HepG2 (cell line): ENCODE data around the gene ARHGAP9. TPM values are rescaled to one million over a fixed set of nuclear protein-coding genes. Genes with fewer than 3 reads are reported as not detected.

Experiments
- ERF ChIP-seq: IDR thresholded peaks from 2 replicates; pipeline ENCODE4 v1.6.1; 2018; ENCODE audit warnings: missing biosample characterization, missing genetic modification reagents
- HIVEP1 ChIP-seq: sonication (generic); formaldehyde crosslinking; IDR thresholded peaks from 2 replicates; pipeline ENCODE4 v1.4.0; 2020; ENCODE audit warnings: mild to moderate bottlenecking, missing genetic modification reagents
- IRF2 ChIP-seq: IDR thresholded peaks from 2 replicates; pipeline ENCODE4 v1.6.1; 2018; ENCODE audit warnings: missing genetic modification reagents, missing compliant biosample characterization
- KMT2B ChIP-seq: IDR thresholded peaks from 2 replicates; pipeline ENCODE4 v1.6.1; 2016; ENCODE audit warnings: missing genetic modification reagents, missing compliant biosample characterization
- NAIF1 ChIP-seq: sonication (generic); formaldehyde crosslinking; IDR thresholded peaks from 2 replicates; pipeline ENCODE4 v1.5.0; 2020; ENCODE audit warnings: mild to moderate bottlenecking, missing genetic modification reagents, borderline replicate concordance
- RORA ChIP-seq: sonication (generic); formaldehyde crosslinking; IDR thresholded peaks from 2 replicates; pipeline ENCODE4 v1.5.0; 2020; ENCODE audit warnings: mild to moderate bottlenecking, missing genetic modification reagents, moderate library complexity
- TAF15 ChIP-seq: fragments of 200-400 bp; formaldehyde crosslinking; IDR thresholded peaks from one replicate; pipeline ENCODE4 v1.6.1; 2018; ENCODE audit warnings: mild to moderate bottlenecking, low read depth, low read length; ENCODE audit not compliant: poor library complexity, severe bottlenecking
- TBX2 ChIP-seq: sonication (generic); formaldehyde crosslinking; IDR thresholded peaks from 2 replicates; pipeline ENCODE4 v1.5.0; 2020; ENCODE audit warnings: missing genetic modification reagents, mild to moderate bottlenecking, borderline replicate concordance
- TRIM24 ChIP-seq: sonication (generic); formaldehyde crosslinking; IDR thresholded peaks from 2 replicates; pipeline ENCODE4 v1.8.0; 2022; ENCODE audit warnings: mild to moderate bottlenecking, missing genetic modification reagents
- ZNF274 ChIP-seq: sonication (generic); formaldehyde crosslinking; IDR thresholded peaks from 2 replicates; pipeline ENCODE4 v1.5.1; 2020; ENCODE audit warnings: mild to moderate bottlenecking, missing genetic modification reagents
- ZNF616 ChIP-seq: sonication (generic); formaldehyde crosslinking; IDR thresholded peaks from 2 replicates; pipeline ENCODE4 v1.5.0; 2020; ENCODE audit warnings: low read depth, mild to moderate bottlenecking, missing genetic modification reagents
- polyA plus RNA-seq, 8 experiments: library from polyadenylated mRNA; depleted of rRNA in 3 of 8; stranded (reverse) in 7 of 8; unstranded in 1 of 8; fragments of >200 nt; fragmentation: Illumina TruSeq in 4 of 8; extraction: Trizol in 4 of 8; gene quantifications; 2 replicates each; pipeline versions ENCODE4 v1.2.1 to v1.2.3, GENCODE V29; 2011 to 2016; ENCODE audit warnings: low read depth in 4 of 8, missing spikeins in 1 of 8, mixed read lengths in 1 of 8; ENCODE audit not compliant: insufficient read depth in 1 of 8
- total RNA-seq, 5 experiments: library from RNA; depleted of rRNA; stranded (reverse); fragments of >200 nt; fragmentation: Illumina TruSeq; extraction: Trizol; gene quantifications; 2 replicates each; pipeline ENCODE4 v1.2.3, GENCODE V29; 2016; ENCODE audit warnings: low read depth in 1 of 5
- TF ChIP-seq, protein P1 (sequence below): sonication (generic); formaldehyde crosslinking; IDR thresholded peaks from 2 replicates; pipeline ENCODE4 v1.5.1; 2020; ENCODE audit warnings: mild to moderate bottlenecking, missing genetic modification reagents, moderate library complexity
- TF ChIP-seq, protein P2 (sequence below): sonication (generic); formaldehyde crosslinking; IDR thresholded peaks from 2 replicates; pipeline ENCODE4 v1.5.0; 2020; ENCODE audit warnings: mild to moderate bottlenecking, missing genetic modification reagents
- TF ChIP-seq, protein P3 (sequence below): sonication (generic); formaldehyde crosslinking; IDR thresholded peaks from 2 replicates; pipeline ENCODE4 v1.5.0; 2020; ENCODE audit warnings: missing genetic modification reagents, mild to moderate bottlenecking, borderline replicate concordance
- TF ChIP-seq, protein P4 (sequence below): IDR thresholded peaks from 2 replicates; pipeline ENCODE4 v1.6.1; 2016; ENCODE audit warnings: missing biosample characterization, missing genetic modification reagents, low read depth
- TF ChIP-seq, protein P5 (sequence below): sonication (generic); formaldehyde crosslinking; IDR thresholded peaks from 2 replicates; pipeline ENCODE4 v1.8.0; 2023; ENCODE audit warnings: mild to moderate bottlenecking, missing genetic modification reagents

ARHGAP9 gene
- total and polyA plus RNA-seq, 2 of the 13 experiments (the other 11 are each of a cell fraction or from before 2014, with no cell fraction given) = 0.18 to 1.2 TPM

DNA sequence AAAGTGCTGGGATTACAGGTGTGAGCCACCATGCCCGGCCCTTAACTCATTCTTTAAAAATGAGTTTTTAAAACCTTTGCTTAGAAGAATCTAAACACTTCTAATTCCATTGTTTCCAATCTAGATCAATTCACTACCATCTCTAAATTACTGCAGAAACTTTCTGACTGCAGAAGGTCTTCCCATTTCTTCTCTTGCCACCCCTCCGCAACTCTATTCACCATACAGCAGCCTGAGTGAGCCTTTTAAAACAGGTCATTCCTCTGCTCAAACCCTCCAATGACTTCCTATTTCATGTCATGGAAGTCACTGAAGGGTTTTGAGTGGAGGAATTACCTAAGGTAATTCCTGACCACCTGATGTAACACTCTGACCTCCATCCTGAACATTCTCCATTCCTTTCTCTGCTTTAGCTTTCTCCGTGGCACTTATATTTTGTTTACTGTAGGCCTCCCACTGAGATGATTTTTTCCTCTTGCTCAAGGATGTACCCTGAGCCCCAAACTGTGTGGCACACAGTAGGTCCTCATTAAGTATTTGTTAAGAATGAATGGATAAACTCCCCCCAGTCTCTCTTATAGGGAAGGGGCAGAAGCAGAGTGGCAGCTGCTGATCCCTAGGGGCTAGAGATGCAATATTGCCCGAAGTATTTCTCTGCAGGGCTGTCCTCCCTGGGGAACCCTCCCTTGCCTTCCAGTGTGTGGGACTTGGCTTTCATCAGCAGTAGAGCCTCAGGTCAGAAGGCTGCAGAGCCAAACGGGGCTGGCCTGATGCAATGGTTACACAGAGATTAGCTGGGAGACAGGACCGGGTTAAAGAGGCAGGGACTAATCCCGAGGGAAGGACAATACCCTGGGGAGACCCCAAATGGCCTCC lies 39.5 kb upstream of the ARHGAP9 start (continued):
- TF ChIP-seq, protein P1, sequence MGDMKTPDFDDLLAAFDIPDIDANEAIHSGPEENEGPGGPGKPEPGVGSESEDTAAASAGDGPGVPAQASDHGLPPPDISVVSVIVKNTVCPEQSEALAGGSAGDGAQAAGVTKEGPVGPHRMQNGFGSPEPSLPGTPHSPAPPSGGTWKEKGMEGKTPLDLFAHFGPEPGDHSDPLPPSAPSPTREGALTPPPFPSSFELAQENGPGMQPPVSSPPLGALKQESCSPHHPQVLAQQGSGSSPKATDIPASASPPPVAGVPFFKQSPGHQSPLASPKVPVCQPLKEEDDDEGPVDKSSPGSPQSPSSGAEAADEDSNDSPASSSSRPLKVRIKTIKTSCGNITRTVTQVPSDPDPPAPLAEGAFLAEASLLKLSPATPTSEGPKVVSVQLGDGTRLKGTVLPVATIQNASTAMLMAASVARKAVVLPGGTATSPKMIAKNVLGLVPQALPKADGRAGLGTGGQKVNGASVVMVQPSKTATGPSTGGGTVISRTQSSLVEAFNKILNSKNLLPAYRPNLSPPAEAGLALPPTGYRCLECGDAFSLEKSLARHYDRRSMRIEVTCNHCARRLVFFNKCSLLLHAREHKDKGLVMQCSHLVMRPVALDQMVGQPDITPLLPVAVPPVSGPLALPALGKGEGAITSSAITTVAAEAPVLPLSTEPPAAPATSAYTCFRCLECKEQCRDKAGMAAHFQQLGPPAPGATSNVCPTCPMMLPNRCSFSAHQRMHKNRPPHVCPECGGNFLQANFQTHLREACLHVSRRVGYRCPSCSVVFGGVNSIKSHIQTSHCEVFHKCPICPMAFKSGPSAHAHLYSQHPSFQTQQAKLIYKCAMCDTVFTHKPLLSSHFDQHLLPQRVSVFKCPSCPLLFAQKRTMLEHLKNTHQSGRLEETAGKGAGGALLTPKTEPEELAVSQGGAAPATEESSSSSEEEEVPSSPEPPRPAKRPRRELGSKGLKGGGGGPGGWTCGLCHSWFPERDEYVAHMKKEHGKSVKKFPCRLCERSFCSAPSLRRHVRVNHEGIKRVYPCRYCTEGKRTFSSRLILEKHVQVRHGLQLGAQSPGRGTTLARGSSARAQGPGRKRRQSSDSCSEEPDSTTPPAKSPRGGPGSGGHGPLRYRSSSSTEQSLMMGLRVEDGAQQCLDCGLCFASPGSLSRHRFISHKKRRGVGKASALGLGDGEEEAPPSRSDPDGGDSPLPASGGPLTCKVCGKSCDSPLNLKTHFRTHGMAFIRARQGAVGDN (CRISPR knock-in tag) = no peak
- TF ChIP-seq, protein P2, sequence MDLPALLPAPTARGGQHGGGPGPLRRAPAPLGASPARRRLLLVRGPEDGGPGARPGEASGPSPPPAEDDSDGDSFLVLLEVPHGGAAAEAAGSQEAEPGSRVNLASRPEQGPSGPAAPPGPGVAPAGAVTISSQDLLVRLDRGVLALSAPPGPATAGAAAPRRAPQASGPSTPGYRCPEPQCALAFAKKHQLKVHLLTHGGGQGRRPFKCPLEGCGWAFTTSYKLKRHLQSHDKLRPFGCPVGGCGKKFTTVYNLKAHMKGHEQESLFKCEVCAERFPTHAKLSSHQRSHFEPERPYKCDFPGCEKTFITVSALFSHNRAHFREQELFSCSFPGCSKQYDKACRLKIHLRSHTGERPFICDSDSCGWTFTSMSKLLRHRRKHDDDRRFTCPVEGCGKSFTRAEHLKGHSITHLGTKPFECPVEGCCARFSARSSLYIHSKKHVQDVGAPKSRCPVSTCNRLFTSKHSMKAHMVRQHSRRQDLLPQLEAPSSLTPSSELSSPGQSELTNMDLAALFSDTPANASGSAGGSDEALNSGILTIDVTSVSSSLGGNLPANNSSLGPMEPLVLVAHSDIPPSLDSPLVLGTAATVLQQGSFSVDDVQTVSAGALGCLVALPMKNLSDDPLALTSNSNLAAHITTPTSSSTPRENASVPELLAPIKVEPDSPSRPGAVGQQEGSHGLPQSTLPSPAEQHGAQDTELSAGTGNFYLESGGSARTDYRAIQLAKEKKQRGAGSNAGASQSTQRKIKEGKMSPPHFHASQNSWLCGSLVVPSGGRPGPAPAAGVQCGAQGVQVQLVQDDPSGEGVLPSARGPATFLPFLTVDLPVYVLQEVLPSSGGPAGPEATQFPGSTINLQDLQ = no peak
- TF ChIP-seq HIVEP1 (CRISPR knock-in tag) (no peak), NAIF1 (CRISPR knock-in tag) (0 out of 2 replicates have a peak, but pooled peaks have one; percentile 0), RORA (CRISPR knock-in tag) (no peak; the same call in 1 of the 2 replicates), ZNF616 (CRISPR knock-in tag) (no peak), IRF2 (no peak), TAF15 (no peak), ERF (CRISPR knock-in tag) (no peak), ZNF274 (no peak), TBX2 (CRISPR knock-in tag) (no peak), TRIM24 (CRISPR knock-in tag) (no peak), KMT2B (CRISPR knock-in tag) (no peak)
- TF ChIP-seq, protein P3, sequence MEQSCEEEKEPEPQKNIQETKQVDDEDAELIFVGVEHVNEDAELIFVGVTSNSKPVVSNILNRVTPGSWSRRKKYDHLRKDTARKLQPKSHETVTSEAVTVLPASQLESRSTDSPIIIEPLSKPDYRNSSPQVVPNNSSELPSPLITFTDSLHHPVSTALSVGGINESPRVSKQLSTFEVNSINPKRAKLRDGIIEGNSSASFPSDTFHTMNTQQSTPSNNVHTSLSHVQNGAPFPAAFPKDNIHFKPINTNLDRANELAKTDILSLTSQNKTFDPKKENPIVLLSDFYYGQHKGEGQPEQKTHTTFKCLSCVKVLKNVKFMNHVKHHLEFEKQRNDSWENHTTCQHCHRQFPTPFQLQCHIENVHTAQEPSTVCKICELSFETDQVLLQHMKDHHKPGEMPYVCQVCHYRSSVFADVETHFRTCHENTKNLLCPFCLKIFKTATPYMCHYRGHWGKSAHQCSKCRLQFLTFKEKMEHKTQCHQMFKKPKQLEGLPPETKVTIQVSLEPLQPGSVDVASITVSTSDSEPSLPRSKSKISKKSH (CRISPR knock-in tag) = no peak
- TF ChIP-seq, protein P4, sequence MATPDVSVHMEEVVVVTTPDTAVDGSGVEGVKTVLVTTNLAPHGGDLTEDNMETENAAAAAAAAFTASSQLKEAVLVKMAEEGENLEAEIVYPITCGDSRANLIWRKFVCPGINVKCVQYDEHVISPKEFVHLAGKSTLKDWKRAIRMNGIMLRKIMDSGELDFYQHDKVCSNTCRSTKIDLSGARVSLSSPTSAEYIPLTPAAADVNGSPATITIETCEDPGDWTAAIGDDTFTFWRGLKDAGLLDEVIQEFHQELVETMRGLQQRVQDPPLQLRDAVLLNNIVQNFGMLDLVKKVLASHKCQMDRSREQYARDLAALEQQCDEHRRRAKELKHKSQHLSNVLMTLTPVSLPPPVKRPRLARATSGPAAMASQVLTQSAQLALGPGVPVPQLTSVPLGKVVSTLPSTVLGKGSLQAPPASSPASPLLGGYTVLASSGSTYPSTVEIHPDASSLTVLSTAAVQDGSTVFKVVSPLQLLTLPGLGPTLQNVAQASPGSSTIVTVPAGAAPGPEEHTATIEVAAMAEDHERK (CRISPR knock-in tag) = no peak
- TF ChIP-seq, protein P5, sequence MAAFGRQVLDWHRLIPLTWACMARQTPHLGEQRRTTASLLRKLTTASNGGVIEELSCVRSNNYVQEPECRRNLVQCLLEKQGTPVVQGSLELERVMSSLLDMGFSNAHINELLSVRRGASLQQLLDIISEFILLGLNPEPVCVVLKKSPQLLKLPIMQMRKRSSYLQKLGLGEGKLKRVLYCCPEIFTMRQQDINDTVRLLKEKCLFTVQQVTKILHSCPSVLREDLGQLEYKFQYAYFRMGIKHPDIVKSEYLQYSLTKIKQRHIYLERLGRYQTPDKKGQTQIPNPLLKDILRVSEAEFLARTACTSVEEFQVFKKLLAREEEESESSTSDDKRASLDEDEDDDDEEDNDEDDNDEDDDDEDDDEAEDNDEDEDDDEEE (CRISPR knock-in tag) = no peak
